ENCODE data around the gene MICB.

GRCh38 chr6:31541658-31542521 lies 43.9 kb downstream of the MICB start, which contains the start of gene DDX39B:
- TF ChIP-seq CTCF (IDR thresholded peaks at IDR 0.05; ENCODE audit: insufficient read depth, low read length, poor library complexity, severe bottlenecking) (no peak), EZH2phosphoT487 (conservative IDR thresholded peaks at IDR 0.05; ENCODE audit: low read length) (no peak)

Data from SU-DHL-6 (cell line).